Activated naive CD4-positive, alpha-beta T cell treated with anti-CD3 and anti-CD28 coated beads, Interleukin-2, amount 50 U/mL, for 24 hours (primary cell): ENCODE measurements around the gene ERVV-1.
"Not testable (repeated sequence)": the region's sequence is repeated elsewhere in the genome, so short reads cannot be mapped to it uniquely, and the experiment has no call there.

Experiments
- H3K27ac Mint-ChIP-seq: one replicate; pipeline ENCODE4 v1.8.0; 2021; ENCODE audit warnings: mild to moderate bottlenecking, mixed read lengths
- H3K27me3 Mint-ChIP-seq: one replicate; pipeline ENCODE4 v1.8.0; 2021; ENCODE audit warnings: mixed read lengths
- H3K36me3 Mint-ChIP-seq: one replicate; pipeline ENCODE4 v1.8.0; 2021; ENCODE audit warnings: mixed read lengths
- H3K4me1 Mint-ChIP-seq: one replicate; pipeline ENCODE4 v1.8.0; 2021; ENCODE audit warnings: mixed read lengths
- H3K4me3 Mint-ChIP-seq: one replicate; pipeline ENCODE4 v1.8.0; 2021; ENCODE audit warnings: mild to moderate bottlenecking, mixed read lengths
- H3K9me3 Mint-ChIP-seq: one replicate; pipeline ENCODE4 v1.8.0; 2021; ENCODE audit warnings: mixed read lengths

ERVV-1 gene, protein sequence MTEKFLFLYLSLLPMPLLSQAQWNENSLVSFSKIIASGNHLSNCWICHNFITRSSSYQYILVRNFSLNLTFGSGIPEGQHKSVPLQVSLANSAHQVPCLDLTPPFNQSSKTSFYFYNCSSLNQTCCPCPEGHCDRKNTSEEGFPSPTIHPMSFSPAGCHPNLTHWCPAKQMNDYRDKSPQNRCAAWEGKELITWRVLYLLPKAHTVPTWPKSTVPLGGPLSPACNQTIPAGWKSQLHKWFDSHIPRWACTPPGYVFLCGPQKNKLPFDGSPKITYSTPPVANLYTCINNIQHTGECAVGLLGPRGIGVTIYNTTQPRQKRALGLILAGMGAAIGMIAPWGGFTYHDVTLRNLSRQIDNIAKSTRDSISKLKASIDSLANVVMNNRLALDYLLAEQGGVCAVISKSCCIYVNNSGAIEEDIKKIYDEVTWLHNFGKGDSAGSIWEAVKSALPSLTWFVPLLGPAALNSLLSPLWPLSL

DNA sequence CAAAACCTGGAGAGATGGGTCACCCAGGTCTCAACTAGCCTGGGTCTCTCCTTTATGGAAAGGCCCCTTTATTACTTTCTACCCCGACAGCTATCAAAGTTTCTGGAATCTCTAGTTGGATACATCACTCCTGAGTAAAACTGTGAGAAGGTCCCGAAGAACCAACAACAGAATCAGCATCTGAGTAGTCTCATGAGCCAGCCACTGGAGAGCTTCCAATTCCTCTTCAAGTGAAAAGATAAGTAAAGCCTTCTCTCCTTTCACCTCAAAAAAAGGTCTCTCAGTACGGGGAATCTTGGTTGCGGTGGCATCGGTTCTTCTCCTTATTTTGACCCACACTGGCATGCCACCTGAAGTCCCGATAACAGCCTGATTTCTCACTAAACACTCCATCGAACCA is at the start of gene ERVV-1:
ERVV-1 (plus strand) TSS at position 301 of the 400 bp plus-strand sequence. CDS start 170 bp downstream, outside the sequence.
- H3K27ac Mint-ChIP-seq = no peak within 1 kb of the TSS
- no peak within 1 kb of the TSS for H3K4me3 Mint-ChIP-seq
- H3K4me1 Mint-ChIP-seq = no peaks in the 10 kb centered on the region
- no peaks in the 10 kb centered on the region for H3K27me3 Mint-ChIP-seq
- peaks cover 8% of the 10 kb centered on the region for H3K36me3 Mint-ChIP-seq
- peaks cover 40% of the 10 kb centered on the region for H3K9me3 Mint-ChIP-seq

- Mint-ChIP-seq H3K27ac (no peak overlapping the region), H3K27me3 (peaks cover 4% of the 10 kb centered on the region), H3K9me3 (peaks cover 42% of the 10 kb centered on the region), H3K36me3 (peaks cover 30% of the 10 kb centered on the region), H3K4me3 (no peak overlapping the region), H3K4me1 (peaks cover 12% of the 10 kb centered on the region)
Measured at GRCh38 chr19:52967772-52968171, 45.9 kb upstream of the ERVV-1 start.

- no peak overlapping the region for H3K27ac Mint-ChIP-seq
- no peaks in the 10 kb centered on the region for H3K4me1 Mint-ChIP-seq
- H3K9me3 Mint-ChIP-seq = peaks cover 15% of the 10 kb centered on the region
- H3K27me3 Mint-ChIP-seq = no peaks in the 10 kb centered on the region
- no peak overlapping the region for H3K4me3 Mint-ChIP-seq
- peaks cover 12% of the 10 kb centered on the region for H3K36me3 Mint-ChIP-seq
Measured at GRCh38 chr19:52981329-52981728, 32.4 kb upstream of the ERVV-1 start.

DNA sequence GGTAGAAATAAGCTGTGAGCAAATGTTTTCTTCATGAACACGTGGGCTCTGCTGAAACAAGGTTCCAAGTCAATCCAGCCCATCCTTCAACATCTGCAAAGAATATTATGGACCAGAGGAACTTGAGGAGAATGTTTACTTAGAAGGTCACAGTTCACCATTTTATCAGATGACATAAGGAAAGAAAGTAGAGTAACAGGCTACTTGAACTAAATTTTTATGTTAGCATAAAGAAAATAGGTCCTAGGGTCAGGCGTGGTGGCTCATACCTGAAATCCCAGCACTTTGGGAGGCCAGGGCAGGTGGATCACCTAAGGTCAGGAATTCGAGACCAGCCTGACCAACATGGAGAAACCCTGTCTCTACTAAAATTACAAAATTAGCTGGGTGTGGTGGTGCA is 30.6 kb upstream of the ERVV-1 start:
- not testable (repeated sequence) for H3K27me3 Mint-ChIP-seq, H3K4me3 Mint-ChIP-seq, H3K27ac Mint-ChIP-seq, H3K4me1 Mint-ChIP-seq
- Mint-ChIP-seq H3K36me3 (peaks cover 23% of the 10 kb centered on the region), H3K9me3 (peaks cover 27% of the 10 kb centered on the region)

- Mint-ChIP-seq H3K36me3 (peaks cover 32% of the 10 kb centered on the region), H3K9me3 (peaks cover 42% of the 10 kb centered on the region), H3K27me3 (peaks cover 4% of the 10 kb centered on the region), H3K4me3 (no peak overlapping the region), H3K27ac (no peak overlapping the region), H3K4me1 (peaks cover 5% of the 10 kb centered on the region)
Measured at GRCh38 chr19:52987221-52987620, 26.5 kb upstream of the ERVV-1 start.

- peaks cover 45% of the 10 kb centered on the region for H3K9me3 Mint-ChIP-seq
- H3K4me1 Mint-ChIP-seq = peaks cover 13% of the 10 kb centered on the region
- peaks cover 35% of the 10 kb centered on the region for H3K36me3 Mint-ChIP-seq
- H3K27ac Mint-ChIP-seq = no peak overlapping the region
- H3K27me3 Mint-ChIP-seq = peaks cover 8% of the 10 kb centered on the region
- no peak overlapping the region for H3K4me3 Mint-ChIP-seq
Measured at GRCh38 chr19:52988506-52988905, 25.2 kb upstream of the ERVV-1 start.

DNA sequence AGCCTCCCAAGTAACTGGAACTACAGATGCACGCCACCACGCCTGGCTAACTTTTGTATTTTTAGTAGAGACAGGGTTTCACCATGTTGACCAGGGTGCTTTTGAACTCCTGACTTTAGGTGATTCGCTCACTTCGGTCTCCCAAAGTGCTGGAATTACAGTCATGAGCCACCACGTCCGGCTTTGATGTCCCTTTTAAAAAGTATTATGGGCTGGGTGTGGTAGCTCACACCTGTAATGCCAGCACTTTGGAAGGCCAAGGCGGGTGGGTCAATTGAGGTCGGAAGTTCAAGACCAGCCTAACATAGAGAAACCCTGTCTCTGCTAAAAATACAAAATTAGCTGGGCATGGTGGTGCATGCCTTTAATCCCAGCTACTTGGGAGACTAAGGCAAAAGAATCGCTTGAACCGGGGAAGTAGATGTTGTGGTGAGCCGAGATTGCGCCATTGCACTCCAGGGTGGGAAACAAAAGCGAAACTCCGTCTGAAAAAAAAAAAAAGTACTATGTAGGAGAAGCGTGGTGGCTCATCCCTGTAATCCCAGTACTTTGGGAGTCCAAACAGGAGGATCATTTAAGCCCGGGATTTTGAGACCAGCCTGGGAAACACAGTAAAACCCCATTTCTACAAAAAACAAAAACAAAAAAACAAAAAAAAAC is 22.8 kb upstream of the ERVV-1 start:
- Mint-ChIP-seq H3K9me3 (peaks cover 38% of the 10 kb centered on the region), H3K27ac (no peak overlapping the region), H3K4me3 (no peak overlapping the region), H3K36me3 (peaks cover 34% of the 10 kb centered on the region), H3K27me3 (peaks cover 9% of the 10 kb centered on the region), H3K4me1 (peaks cover 13% of the 10 kb centered on the region)

DNA sequence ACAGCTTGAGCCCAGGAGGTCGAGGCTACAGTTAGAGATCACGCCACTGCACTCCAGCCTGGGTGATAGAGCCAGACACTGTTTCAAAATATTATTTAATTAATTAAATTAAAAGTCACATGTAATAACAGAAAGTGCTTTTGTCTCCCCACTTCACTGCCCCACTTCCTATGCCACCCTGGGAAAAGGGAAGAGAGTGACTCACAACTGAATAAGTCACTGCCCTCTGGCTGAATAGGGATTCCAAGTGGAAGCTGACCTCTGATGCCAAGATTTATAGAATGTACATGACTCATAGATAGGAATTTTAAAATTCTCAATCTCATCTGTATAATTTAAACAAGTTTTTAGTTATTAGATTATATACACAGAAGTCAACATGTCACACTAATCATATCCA is 22.2 kb upstream of the ERVV-1 start:
- Mint-ChIP-seq H3K36me3 (peaks cover 32% of the 10 kb centered on the region), H3K27ac (no peak overlapping the region), H3K4me3 (no peak overlapping the region)

GRCh38 chr19:52992109-52993004 is 21.4 kb upstream of the ERVV-1 start:
- peaks cover 9% of the 10 kb centered on the region for H3K27me3 Mint-ChIP-seq
- H3K27ac Mint-ChIP-seq = no peak overlapping the region
- peaks cover 27% of the 10 kb centered on the region for H3K9me3 Mint-ChIP-seq
- peaks cover 13% of the 10 kb centered on the region for H3K4me1 Mint-ChIP-seq
- peaks cover 26% of the 10 kb centered on the region for H3K36me3 Mint-ChIP-seq
- peak overlapping the region; percentile 70 for H3K4me3 Mint-ChIP-seq

More for the DNA sequence above, 22.2 kb upstream of the ERVV-1 start:
- H3K9me3 Mint-ChIP-seq = peaks cover 35% of the 10 kb centered on the region
- H3K27me3 Mint-ChIP-seq = peaks cover 9% of the 10 kb centered on the region
- peaks cover 13% of the 10 kb centered on the region for H3K4me1 Mint-ChIP-seq

- peak overlapping the region; percentile 77 for H3K4me3 Mint-ChIP-seq
- peaks cover 20% of the 10 kb centered on the region for H3K9me3 Mint-ChIP-seq
- H3K4me1 Mint-ChIP-seq = peaks cover 13% of the 10 kb centered on the region
- H3K36me3 Mint-ChIP-seq = peaks cover 22% of the 10 kb centered on the region
- peaks cover 12% of the 10 kb centered on the region for H3K27me3 Mint-ChIP-seq
- H3K27ac Mint-ChIP-seq = no peak overlapping the region
Measured at GRCh38 chr19:52993342-52994178, 20.2 kb upstream of the ERVV-1 start.

DNA sequence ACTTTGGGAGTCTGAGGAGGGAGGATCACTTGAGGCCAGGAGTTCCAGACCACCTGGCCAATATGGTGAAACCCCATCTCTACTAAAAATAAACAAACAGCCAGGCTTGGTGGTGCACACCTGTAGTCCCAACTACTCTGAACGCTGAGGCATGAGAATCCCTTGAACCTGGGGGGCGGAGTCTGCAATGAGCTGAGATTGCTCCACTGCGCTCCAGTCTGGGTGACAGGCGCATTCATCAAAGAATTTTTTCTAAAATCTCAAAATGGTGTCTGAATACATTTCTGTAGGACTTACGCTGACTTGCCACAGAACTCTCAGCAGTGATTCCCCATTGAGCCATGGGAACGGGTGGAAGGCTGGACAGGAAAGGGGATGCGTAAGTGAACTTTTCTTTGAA is 18.0 kb upstream of the ERVV-1 start:
- Mint-ChIP-seq H3K4me1 (peaks cover 13% of the 10 kb centered on the region), H3K36me3 (peaks cover 20% of the 10 kb centered on the region), H3K27ac (no peak overlapping the region), H3K9me3 (peaks cover 17% of the 10 kb centered on the region), H3K27me3 (peaks cover 14% of the 10 kb centered on the region), H3K4me3 (no peak overlapping the region)

GRCh38 chr19:52997975-52998374 is 15.7 kb upstream of the ERVV-1 start:
- H3K4me3 Mint-ChIP-seq = no peak overlapping the region
- peaks cover 6% of the 10 kb centered on the region for H3K27me3 Mint-ChIP-seq
- H3K9me3 Mint-ChIP-seq = peaks cover 8% of the 10 kb centered on the region
- H3K4me1 Mint-ChIP-seq = peaks cover under 1% of the 10 kb centered on the region
- peaks cover 10% of the 10 kb centered on the region for H3K36me3 Mint-ChIP-seq
- H3K27ac Mint-ChIP-seq = no peak overlapping the region

DNA sequence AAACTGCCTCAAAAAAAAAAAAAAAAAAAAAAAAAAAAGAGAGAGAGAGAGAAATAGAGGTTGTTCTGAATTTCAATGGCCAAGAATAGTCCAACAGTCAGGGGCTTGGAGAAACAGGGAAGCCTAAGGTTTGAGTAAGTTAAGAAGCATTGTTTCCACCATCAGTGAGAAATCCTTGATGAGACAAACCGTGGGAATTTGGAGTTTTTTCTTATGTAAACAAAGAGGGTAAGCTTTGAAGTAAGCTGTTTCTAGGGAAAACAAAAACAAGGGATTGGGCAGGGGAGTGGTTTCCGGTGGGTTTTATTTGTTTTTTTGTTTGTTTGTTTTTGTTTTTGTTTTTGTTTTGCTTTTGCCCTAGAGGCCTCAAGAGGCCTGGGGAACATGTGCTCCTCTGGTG is 11.2 kb upstream of the ERVV-1 start:
- Mint-ChIP-seq H3K36me3 (peaks cover 6% of the 10 kb centered on the region), H3K9me3 (peaks cover 3% of the 10 kb centered on the region), H3K4me3 (no peak overlapping the region), H3K4me1 (no peaks in the 10 kb centered on the region), H3K27ac (no peak overlapping the region), H3K27me3 (peaks cover 4% of the 10 kb centered on the region)

- Mint-ChIP-seq H3K27me3 (peaks cover 1% of the 10 kb centered on the region), H3K4me3 (no peak overlapping the region), H3K9me3 (no peaks in the 10 kb centered on the region), H3K4me1 (no peaks in the 10 kb centered on the region), H3K27ac (no peak overlapping the region), H3K36me3 (peaks cover 1% of the 10 kb centered on the region)
Measured at GRCh38 chr19:53004242-53004641, 9.5 kb upstream of the ERVV-1 start.

DNA sequence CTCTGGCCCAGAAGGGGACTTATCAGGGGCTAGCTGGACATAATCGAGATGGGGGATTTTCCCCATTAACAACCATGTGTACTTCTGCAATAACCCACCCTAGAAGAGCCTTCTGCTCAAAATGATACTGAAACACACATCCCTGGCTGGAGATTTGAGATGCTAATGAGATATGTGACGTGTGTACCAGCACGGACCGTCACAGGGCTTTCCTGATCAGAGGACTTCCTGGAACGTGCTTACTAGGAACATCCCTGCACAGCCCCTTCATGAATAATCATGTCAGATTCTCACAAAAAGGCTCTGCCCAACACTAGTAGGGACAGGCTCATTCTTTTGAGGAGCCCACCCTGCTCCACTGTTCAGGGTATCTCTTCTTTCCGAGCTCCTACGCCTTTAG is 6.5 kb upstream of the ERVV-1 start:
- peaks cover 13% of the 10 kb centered on the region for H3K9me3 Mint-ChIP-seq
- H3K4me3 Mint-ChIP-seq = no peak overlapping the region
- H3K27ac Mint-ChIP-seq = no peak overlapping the region
- H3K36me3 Mint-ChIP-seq = peaks cover 2% of the 10 kb centered on the region
- no peaks in the 10 kb centered on the region for H3K4me1 Mint-ChIP-seq
- H3K27me3 Mint-ChIP-seq = no peaks in the 10 kb centered on the region
